Measurements from ENCODE around the gene SPTBN1.

- no peak for TF ChIP-seq CTCF (IDR thresholded peaks at IDR 0.05; ENCODE audit: borderline replicate concordance, extremely low read depth, low read length, poor library complexity, severe bottlenecking)
- TF ChIP-seq EZH2 (IDR thresholded peaks at IDR 0.05; ENCODE audit: borderline replicate concordance, low read depth, low read length, severe bottlenecking), result no peak
Measured at GRCh38 chr2:54510916-54511315, 54.8 kb downstream of the SPTBN1 start.

Data from DND-41 (cell line).